Esophagus squamous epithelium (tissue), 4 donors: ENCODE results near the gene CHD2.

Experiments used
- POLR2A ChIP-seq, 4 donors: fragments of 450-650 bp; IDR thresholded peaks; one replicate each; pipeline ENCODE4 v1.6.1; 2017; ENCODE audit warnings: antibody characterized with exemption in 4 of 4, mild to moderate bottlenecking in 4 of 4, moderate library complexity in 3 of 4
- TF ChIP-seq, protein P1 (sequence below), 6 experiments: fragments of 450-650 bp in 4 of 6; fragments of 200-600 bp in 2 of 6; sonication (generic) in 2 of 6; IDR thresholded peaks; one replicate each; pipeline ENCODE4 v1.5.1; 2016 to 2019; ENCODE audit warnings: antibody characterized with exemption in 6 of 6, mild to moderate bottlenecking in 4 of 6, moderate library complexity in 4 of 6

GRCh38 chr15:92971713-92972112, 71.6 kb downstream of the CHD2 start:
- TF ChIP-seq POLR2A (IDR thresholded peaks at IDR 0.05) = no peak
- TF ChIP-seq, protein P1, sequence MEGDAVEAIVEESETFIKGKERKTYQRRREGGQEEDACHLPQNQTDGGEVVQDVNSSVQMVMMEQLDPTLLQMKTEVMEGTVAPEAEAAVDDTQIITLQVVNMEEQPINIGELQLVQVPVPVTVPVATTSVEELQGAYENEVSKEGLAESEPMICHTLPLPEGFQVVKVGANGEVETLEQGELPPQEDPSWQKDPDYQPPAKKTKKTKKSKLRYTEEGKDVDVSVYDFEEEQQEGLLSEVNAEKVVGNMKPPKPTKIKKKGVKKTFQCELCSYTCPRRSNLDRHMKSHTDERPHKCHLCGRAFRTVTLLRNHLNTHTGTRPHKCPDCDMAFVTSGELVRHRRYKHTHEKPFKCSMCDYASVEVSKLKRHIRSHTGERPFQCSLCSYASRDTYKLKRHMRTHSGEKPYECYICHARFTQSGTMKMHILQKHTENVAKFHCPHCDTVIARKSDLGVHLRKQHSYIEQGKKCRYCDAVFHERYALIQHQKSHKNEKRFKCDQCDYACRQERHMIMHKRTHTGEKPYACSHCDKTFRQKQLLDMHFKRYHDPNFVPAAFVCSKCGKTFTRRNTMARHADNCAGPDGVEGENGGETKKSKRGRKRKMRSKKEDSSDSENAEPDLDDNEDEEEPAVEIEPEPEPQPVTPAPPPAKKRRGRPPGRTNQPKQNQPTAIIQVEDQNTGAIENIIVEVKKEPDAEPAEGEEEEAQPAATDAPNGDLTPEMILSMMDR (IDR thresholded peaks at IDR 0.05) = no peak
